ENCODE data around the gene GOLGA8B.
"Not testable (repeated sequence)": the region's sequence is repeated elsewhere in the genome, so short reads cannot be mapped to it uniquely, and the experiment has no call there.

The GOLGA8B gene

DNA sequence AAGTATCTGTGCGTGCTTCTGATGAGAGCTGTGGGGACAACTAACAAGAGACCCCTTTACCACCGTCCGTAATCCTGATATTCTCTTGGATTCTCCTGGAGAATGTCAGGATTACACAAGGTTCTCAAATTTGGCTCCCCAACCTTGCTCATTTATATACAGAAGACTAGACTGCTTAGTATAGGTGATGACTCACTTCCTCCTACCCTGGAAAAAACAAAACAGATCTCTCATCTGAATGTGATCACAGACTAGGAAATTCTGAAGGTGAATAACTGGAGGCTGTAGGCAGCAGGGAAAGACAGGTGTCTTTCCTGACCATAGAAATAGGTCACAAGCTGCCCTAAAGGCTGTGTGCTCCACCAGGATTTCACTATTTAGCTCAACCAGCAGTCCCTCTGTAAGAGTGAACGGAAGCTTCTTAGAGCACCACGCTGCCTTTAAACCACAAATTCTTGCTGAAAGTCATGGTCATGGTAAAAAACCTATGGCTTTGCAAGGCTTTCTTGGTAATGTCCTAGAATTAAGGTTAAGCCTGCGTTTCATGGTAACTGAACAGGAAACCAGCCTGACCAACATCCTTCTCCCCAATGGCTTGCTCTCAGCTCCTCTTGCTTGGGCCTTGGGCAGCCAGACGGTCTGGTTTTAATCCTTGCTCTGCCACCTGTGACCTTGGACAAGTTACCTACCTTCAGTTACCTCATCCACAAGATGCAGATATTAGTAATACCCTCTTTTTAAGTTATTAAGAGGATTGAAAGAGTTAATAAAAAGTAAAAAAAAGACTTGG, 39.4 kb downstream of the GOLGA8B start:
- H3K4me3 ChIP-seq (ENCODE audit: low read length); H3K27me3 ChIP-seq (ENCODE audit: control insufficient read depth, insufficient read depth, low read length); H3K36me3 ChIP-seq (ENCODE audit: control insufficient read depth, insufficient read depth, low read length); H3K9me3 ChIP-seq (ENCODE audit: control insufficient read depth, low read length); H3K9ac ChIP-seq (ENCODE audit: low read length); H3K4me1 ChIP-seq (ENCODE audit: control insufficient read depth, insufficient read depth, low read length): not testable (repeated sequence)

- H3K4me3 ChIP-seq (ENCODE audit: low read length); H3K27me3 ChIP-seq (ENCODE audit: control insufficient read depth, insufficient read depth, low read length); H3K9ac ChIP-seq (ENCODE audit: low read length); H3K36me3 ChIP-seq (ENCODE audit: control insufficient read depth, insufficient read depth, low read length); H3K4me1 ChIP-seq (ENCODE audit: control insufficient read depth, insufficient read depth, low read length); H3K9me3 ChIP-seq (ENCODE audit: control insufficient read depth, low read length): not testable (repeated sequence)
Observed at GRCh38 chr15:34535857-34536256, 47.6 kb downstream of the GOLGA8B start.
